ENCODE data around the gene CDH18.
"Not testable (repeated sequence)": the region's sequence is repeated elsewhere in the genome, so short reads cannot be mapped to it uniquely, and the experiment has no call there.

CDH18 gene

GRCh38 chr5:19855931-19856330 lies 132.1 kb downstream of the CDH18 start:
- DNase-seq, result peak in 1 of 2 experiments; percentile 3

DNA sequence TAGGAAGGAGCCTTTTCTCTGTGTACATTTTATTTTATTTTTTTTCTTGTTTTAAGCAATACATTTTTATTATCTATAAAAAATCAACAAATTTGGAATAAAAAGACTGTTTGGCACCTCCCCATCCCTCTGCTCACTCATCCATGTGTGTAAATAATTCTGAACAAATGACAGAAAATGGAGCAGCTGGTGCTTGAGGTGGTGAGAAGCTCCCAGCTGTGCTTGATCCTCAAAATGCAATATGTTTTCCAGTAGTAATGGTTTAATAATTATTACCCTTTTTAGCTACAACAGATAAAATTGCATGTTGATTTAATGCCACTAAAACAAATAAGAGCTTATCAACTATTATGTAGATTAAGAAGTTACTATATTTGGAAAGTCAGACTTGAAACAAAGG lies 132.5 kb downstream of the CDH18 start:
- DNase-seq, result peak; percentile 57 to 81

DNA sequence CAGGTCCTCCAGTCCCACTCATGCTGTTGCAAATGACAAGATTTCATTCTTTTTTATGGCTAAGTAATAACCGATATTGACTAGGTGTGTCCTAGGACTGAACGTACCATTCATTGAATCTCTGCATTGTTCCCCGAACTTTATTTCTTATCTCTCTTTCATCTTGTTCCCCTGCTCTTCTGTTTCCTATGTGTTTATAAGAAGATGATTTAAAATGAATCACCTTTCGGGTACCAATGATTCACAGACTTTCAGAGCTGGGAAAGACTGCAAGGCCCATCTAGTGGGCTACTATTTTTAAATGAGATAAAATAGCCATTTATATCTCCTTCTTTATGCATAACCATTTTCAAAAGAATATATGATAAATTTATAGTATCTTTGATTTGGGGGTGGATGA lies 133.0 kb downstream of the CDH18 start:
- peak in 1 of 2 experiments; percentile 9 for DNase-seq

- no peak for DNase-seq
These were observed 134.3 kb downstream of the CDH18 start for GRCh38 chr5:19853616-19854240.

DNA sequence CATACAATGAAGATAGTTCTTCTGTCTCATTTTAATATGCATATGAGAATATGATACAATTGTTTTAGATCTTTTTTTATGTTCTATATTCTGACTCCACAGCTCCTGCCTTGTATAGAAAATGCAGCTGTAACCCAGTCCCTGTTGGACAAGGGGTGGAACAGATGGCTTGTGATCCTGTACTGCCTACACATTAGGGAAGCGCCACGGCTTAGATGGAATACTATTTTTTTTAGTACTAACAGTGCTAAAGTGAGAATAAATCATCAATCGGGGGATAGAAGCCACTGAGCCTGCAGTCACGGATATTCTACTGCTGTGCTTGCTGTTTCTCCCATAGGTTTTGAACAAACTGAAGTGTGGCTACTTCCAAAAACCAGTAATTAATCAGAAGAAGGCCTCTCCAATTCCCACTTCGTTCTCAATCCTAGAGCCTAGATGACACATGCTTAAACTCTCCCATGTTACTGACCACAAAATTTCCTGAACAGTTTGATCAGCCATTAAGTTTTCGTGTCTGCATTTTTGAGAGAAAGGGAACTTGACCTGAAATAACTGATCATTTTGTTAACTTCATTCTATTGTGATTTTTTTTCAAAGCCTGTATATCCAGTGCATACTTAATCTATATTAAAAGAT lies 150.3 kb downstream of the CDH18 start:
- DNase-seq, result no peak

- DNase-seq, result no peak
These were observed 152.6 kb downstream of the CDH18 start for GRCh38 chr5:19835442-19835841.

DNA sequence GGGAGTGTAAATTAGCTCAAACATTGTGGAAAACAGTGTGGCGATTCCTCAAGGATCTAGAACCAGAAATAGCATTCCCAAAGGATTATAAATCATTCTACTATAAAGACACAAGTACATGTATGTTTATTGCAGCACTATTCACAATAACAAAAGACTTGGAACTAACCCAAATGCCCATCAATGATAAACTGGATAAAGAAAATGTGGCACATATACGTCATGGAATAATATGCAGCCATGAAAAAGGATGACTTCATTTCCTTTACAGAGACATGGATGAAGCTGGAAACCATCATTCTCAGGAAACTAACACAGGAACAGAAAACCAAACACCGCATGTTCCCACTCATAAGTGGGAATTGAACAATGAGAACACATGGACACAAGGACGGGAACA lies 175.3 kb downstream of the CDH18 start:
- not testable (repeated sequence) for DNase-seq

DNA sequence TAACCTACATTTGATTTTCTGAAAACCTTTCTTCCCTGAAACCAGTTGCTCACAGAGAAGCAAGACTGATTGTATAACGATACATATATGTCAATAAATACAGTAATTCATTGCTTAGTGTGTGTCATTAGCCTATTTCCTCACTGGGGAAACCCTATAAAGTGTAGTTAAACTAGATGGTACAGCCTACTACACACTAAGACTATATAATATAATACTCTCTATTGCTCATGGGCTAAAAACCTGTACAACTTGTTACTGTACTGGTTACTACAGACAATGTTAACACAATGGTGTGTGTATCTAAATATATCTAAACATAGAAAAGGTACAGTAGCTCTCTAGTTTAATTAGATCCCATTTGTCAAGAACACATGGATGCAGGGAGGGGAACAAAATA lies 181.2 kb downstream of the CDH18 start:
- no peak for DNase-seq

GRCh38 chr5:19802686-19803085 lies 185.3 kb downstream of the CDH18 start:
- no peak for DNase-seq

DNA sequence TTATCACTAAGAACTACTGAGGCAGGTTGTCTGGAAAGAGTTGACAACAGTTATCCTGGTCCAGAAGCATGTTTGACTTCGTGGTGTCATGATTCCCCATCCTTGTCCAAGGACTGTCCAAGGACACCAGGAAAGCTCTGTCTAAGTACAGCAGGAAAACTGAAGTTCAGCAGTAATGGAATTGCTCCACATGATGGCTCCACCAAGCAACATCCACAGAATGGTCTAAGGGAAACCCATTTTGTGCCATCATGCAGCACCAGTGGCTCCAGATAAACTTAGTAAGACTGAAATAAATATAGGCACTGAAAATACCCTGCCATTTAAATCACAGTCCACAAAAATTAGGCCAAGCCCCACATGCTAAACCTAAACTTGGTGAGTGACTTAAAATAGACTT lies 192.8 kb downstream of the CDH18 start:
- peak; percentile 8 to 24 for DNase-seq

DNA sequence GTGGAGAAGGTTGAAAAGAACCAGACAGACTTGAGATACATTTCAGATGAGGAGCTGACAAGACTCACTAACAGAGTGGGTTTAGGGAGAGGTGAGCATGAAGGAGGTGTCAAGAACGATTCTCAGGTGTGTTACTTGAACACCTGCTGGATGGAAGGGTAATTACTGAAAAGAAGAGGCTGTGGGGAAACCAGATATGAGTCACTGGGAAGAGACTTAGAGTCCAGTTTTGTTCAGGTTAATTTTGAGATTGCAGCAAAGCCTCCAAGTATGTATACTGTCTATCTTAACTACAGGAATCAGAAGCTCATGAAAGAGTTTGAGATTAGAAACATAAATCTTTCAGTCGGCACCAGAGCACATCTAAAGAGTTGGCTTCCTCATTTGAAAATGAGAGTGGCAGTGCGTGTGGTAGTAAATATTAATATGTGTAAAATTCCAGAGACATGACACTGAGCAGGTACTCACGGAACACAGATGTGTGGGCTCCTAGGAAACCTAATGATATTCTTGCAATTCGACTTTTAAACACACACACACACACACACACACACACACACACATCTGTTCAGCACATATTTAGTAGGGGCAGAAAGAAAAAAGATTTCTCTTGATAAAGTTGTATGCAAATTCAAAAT lies 197.1 kb downstream of the CDH18 start:
- DNase-seq, result no peak

GRCh38 chr5:19782566-19782965 lies 205.4 kb downstream of the CDH18 start:
- no peak for DNase-seq

GRCh38 chr5:19777363-19777762 lies 210.6 kb downstream of the CDH18 start:
- no peak for DNase-seq

- DNase-seq, result not testable (repeated sequence)
These were observed 211.1 kb downstream of the CDH18 start for GRCh38 chr5:19776886-19777285.

DNA sequence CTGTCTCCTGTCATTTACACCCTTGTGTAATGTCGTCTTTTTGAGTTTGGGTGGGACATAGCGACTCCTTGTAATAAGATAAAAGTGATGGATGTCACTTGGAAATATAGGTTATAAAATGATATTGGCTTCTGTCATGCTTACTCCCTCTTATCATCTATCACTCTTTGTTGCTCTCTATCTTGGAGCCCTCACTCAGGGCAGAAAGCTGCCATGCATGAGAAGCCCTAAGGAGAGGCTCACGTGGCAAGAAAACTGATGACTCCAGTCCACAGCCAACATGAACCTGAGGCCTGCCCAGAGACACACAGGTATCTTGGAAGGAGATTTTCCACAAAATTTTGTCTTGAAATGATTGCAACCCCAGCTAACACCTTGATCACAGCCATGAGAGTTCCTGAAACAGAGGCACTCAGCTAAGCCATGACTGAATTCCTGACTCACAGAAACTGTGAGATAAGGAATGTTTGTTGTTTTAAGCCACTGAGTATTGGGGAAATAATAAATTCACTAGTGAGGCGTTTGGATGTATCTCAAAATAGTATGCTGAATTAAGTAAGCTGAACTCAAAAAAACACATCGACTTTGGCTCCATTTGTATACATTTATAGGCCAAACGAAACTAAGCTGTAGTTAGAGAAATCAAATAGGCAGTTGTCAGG lies 216.7 kb downstream of the CDH18 start:
- no peak for DNase-seq

- DNase-seq, result no peak
These were observed 217.6 kb downstream of the CDH18 start for GRCh38 chr5:19770396-19770795.

GRCh38 chr5:19767987-19768386 lies 220.0 kb downstream of the CDH18 start:
- no peak for DNase-seq

GRCh38 chr5:19753579-19753978 lies 234.4 kb downstream of the CDH18 start:
- DNase-seq, result no peak

GRCh38 chr5:19751326-19751725 lies 236.7 kb downstream of the CDH18 start:
- DNase-seq, result no peak

DNA sequence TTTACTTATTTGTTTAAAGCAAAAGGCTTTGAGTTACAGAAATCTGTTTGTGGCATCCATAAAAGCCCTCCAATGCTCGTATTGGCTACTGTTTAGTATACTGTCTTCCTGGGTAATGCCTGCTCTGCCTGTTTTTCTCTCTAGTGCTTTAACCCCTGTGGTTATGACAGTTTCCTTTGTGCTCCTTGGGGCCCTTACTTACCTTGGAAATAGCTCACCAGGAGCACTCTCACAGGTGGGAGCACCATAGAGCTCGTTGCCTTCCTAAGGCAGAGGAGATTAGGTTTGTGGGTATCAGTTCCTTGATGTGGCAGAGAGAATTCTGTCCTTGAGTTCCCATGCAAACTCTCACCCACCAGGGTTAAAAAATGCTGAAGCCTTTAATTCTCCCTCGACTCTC lies 242.8 kb downstream of the CDH18 start:
- DNase-seq, result no peak

DNA sequence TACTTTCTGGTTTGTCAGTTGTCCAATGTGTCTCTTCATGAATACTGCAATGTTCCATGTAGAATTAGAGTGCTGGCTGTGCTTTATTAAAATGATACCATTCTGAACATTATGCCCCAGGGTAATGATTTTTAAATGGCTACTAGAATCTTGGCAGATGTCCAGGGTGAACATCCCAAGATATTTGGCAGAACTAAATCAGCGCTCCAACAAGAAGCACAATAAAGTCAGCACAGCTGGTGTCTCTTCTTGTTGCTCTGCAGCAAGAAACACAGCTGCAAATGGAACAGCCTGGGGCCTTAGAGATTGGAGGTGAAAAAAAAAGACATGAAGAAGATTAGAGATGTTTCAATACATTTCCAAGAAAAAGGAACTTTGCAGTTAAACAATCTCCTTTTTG lies 248.3 kb downstream of the CDH18 start:
- DNase-seq, result peak in 1 of 2 experiments; percentile 43

DNA sequence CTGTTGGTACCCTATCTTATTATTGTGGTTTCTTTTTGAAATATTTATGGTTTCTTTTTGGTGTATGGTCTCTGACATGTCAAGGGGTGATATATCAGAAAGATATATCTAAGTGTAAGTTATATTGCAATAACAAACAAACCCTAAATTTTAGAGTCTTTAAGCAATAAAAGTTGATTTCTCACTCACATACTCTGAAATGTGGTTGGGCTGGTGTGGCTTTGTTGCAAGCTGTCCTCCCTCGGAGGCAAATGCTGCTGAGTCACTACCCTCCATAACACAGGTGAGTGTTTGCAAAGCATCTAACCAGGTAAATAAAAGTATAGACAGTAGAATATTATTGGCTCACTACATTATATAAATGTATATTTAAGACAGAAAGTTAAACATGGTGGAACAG lies 253.2 kb downstream of the CDH18 start:
- peak in 1 of 2 experiments; percentile 29 for DNase-seq

- no peak for DNase-seq
These were observed 254.1 kb downstream of the CDH18 start for GRCh38 chr5:19733612-19734495.

Data from SHP77 (cell line).